GM04503 (cell line): ENCODE data around the gene TRH.

Source experiments
- DNase-seq: peaks from one replicate; pipeline ENCODE4 v3.0.0-alpha.2; 2012; ENCODE audit warnings: low read depth

The TRH gene

GRCh38 chr3:129974564-129974832, at the start of gene TRH:
TSS of gene TRH (plus strand) at chr3:129974720. CDS start at chr3:129975817, 1,097 bp downstream.
- DNase-seq, result no peak

GRCh38 chr3:129927072-129927471, 47.4 kb upstream of the TRH start:
- DNase-seq, result no peak

GRCh38 chr3:129929383-129929782, 45.1 kb upstream of the TRH start:
- no peak for DNase-seq

GRCh38 chr3:129933471-129933870, 41.0 kb upstream of the TRH start:
- no peak for DNase-seq

GRCh38 chr3:129934234-129935123, 40.0 kb upstream of the TRH start:
- no peak for DNase-seq

- peak; percentile 62 for DNase-seq
Measured at GRCh38 chr3:129936757-129937156, 37.8 kb upstream of the TRH start.

- DNase-seq, result no peak
Measured at GRCh38 chr3:129937717-129938116, 36.8 kb upstream of the TRH start.

- no peak for DNase-seq
Measured at GRCh38 chr3:129938140-129938930, 36.2 kb upstream of the TRH start.

- no peak for DNase-seq
Measured at GRCh38 chr3:129940086-129940485, 34.4 kb upstream of the TRH start.

- no peak for DNase-seq
Measured at GRCh38 chr3:129942296-129942695, 32.2 kb upstream of the TRH start.

- DNase-seq, result no peak
Measured at GRCh38 chr3:129943020-129943419, 31.5 kb upstream of the TRH start.

GRCh38 chr3:129944709-129945108, 29.8 kb upstream of the TRH start:
- no peak for DNase-seq

- no peak for DNase-seq
Measured at GRCh38 chr3:129947538-129948240, 26.8 kb upstream of the TRH start.

- DNase-seq, result no peak
Measured at GRCh38 chr3:129950318-129951046, 24.0 kb upstream of the TRH start.

- DNase-seq, result no peak
Measured at GRCh38 chr3:129952556-129953355, 21.8 kb upstream of the TRH start.

- DNase-seq, result no peak
Measured at GRCh38 chr3:129953621-129954020, 20.9 kb upstream of the TRH start.

GRCh38 chr3:129954514-129954913, 20.0 kb upstream of the TRH start:
- no peak for DNase-seq

- no peak for DNase-seq
Measured at GRCh38 chr3:129956936-129957335, 17.6 kb upstream of the TRH start.

GRCh38 chr3:129958755-129959154, 15.8 kb upstream of the TRH start:
- no peak for DNase-seq

- no peak for DNase-seq
Measured at GRCh38 chr3:129961141-129961541, 13.4 kb upstream of the TRH start.

GRCh38 chr3:129962600-129962999, 11.9 kb upstream of the TRH start:
- DNase-seq, result no peak
